SK-N-MC (cell line): Measurements from ENCODE around the gene NFATC3.

ENCODE experiments used
- DNase-seq: peaks from one replicate; pipeline ENCODE4 v3.0.0-alpha.2; 2011; ENCODE audit warnings: low read depth, low spot score
- H3K27ac ChIP-seq: fragments of 200-600 bp; sonication (generic); 2 replicates; pipeline ENCODE4 v1.5.1; 2016; ENCODE audit warnings: mixed run types
- H3K36me3 ChIP-seq: fragments of 200-600 bp; sonication (generic); 2 replicates; pipeline ENCODE4 v1.6.1; 2017; ENCODE audit warnings: antibody characterized with exemption, low read length, mixed read lengths; ENCODE audit not compliant: insufficient read depth
- H3K4me3 ChIP-seq: fragments of 200-600 bp; sonication (generic); 2 replicates; pipeline ENCODE4 v1.5.1; 2016
- H3K9ac ChIP-seq: fragments of 200-600 bp; sonication (generic); 2 replicates; pipeline ENCODE4 v1.8.0; 2017; ENCODE audit warnings: mixed run types, mixed read lengths; ENCODE audit not compliant: insufficient read length
- H3K9me3 ChIP-seq: fragments of 200-600 bp; sonication (generic); 2 replicates; pipeline ENCODE4 v1.6.1; 2017; ENCODE audit warnings: low read depth, mild to moderate bottlenecking, antibody characterized with exemption, low read length, moderate library complexity, mixed read lengths
- EZH2 ChIP-seq: fragments of 200-600 bp; sonication (generic); IDR thresholded peaks from one replicate; pipeline ENCODE4 v1.6.1; 2017; ENCODE audit warnings: antibody characterized with exemption
- FOXP2 ChIP-seq: optimal IDR thresholded peaks from 2 replicates; pipeline ENCODE3; 2011; ENCODE audit warnings: mild to moderate bottlenecking, moderate library complexity; ENCODE audit not compliant: insufficient read depth; ENCODE audit errors: extremely low read length, control extremely low read depth
- POLR2AphosphoS5 ChIP-seq: IDR thresholded peaks from 2 replicates; pipeline ENCODE4 v1.6.1; 2012; ENCODE audit warnings: mild to moderate bottlenecking, low read depth, low read length, borderline replicate concordance

The NFATC3 gene

DNA sequence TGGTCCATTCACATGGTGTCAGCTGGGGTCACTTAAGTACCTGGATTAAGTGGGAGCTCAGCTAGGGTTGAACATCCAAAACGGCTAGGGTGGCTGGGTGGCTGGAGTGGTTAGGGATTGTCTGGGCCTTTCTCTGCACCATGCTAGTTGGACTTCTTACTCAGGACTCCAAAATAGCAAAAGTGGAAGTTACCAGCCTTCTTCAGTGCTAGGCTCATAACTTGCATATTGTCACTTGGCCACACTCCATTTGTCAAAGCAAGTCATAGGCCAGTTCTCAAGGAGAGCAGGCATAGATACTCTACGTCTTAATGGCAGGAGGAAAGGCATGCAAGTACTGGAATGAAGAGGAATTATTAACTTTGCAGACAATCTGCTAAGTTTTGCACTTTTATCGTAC lies 81.1 kb downstream of the NFATC3 start:
- Histone ChIP-seq H3K27ac (no peak overlapping the region), H3K36me3 (no peaks in the 10 kb centered on the region), H3K4me3 (no peak overlapping the region), H3K9me3 (no peaks in the 10 kb centered on the region), H3K9ac (no peak overlapping the region)
- DNase-seq, result no peak
- TF ChIP-seq FOXP2 (no peak), POLR2AphosphoS5 (no peak), EZH2 (no peak)

DNA sequence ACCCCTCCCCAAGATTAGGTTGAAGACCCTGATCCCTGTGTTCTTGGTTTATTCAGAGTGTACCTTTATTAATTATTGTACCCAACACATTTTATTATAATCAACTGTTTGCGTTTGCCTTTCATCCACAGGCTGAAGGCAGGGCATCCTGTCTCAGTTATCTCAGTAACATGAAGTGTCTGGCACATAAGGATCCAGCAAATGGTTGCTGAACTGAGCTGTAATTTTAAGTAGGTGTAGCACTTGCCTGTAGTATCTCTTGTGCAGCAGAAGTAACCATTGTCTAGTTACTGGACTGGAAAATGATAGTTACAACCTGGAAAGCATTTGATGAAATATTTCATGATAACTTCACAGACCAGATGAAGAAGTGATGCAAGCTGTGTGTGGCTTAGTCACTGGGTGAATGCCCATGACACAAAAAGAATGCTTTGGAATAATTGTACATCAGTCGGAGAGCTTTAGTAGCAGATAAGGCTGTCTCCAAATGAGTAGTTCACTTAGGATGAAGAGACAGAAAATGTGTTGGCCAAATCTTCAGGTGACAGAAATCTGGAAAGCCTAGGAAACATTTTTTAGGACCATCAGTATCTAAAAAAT lies 94.1 kb downstream of the NFATC3 start:
- no peak overlapping the region for H3K9ac ChIP-seq
- no peak overlapping the region for H3K4me3 ChIP-seq
- no peak for DNase-seq
- H3K27ac ChIP-seq, result no peak overlapping the region
- 0 out of 2 replicates have a peak, but pooled peaks cover 3% of the 10 kb centered on the region for H3K36me3 ChIP-seq
- no peaks in the 10 kb centered on the region for H3K9me3 ChIP-seq
- TF ChIP-seq POLR2AphosphoS5, result no peak
- TF ChIP-seq EZH2, result no peak
- TF ChIP-seq FOXP2, result no peak

DNA sequence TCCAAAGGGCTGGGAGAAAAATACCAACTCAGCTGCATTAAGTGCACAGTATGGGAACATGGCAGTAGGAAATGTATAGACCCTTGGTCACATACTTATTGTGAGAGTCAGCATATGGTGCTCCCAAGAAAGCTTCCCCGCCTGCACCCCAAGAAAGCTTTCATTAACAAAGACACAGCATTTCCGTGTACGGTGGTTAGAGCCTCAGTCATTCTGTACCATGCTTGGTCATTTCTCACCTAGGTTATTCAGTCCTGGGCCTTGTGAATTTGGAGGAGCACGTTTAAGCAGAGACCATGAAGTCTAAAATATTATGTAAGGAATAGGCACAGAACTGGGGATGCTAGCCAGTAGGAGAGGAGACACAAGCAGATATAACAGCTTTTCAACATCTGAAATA lies 94.7 kb downstream of the NFATC3 start:
- Histone ChIP-seq H3K36me3 (0 out of 2 replicates have a peak, but pooled peaks cover 3% of the 10 kb centered on the region), H3K27ac (no peak overlapping the region)
- DNase-seq, result no peak

DNA sequence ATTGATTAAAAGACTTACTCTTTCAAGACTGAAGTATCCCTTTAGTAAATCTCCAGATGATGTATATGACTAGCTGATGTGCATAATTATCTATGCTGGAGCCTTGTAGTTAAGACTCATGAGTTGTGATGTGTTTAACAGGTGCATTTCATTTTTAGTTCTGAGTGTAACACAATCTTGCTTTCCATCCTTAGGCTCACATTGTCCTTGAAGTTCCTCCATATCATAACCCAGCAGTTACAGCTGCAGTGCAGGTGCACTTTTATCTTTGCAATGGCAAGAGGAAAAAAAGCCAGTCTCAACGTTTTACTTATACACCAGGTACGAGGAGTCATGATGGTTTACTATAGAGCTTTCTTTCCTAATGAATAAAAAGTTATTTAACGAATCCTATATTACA lies 97.9 kb downstream of the NFATC3 start:
- no peak overlapping the region for H3K27ac ChIP-seq
- no peak for DNase-seq
- H3K36me3 ChIP-seq, result no peaks in the 10 kb centered on the region
- no peak overlapping the region for H3K4me3 ChIP-seq
- no peak overlapping the region for H3K9ac ChIP-seq
- TF ChIP-seq POLR2AphosphoS5 (no peak), FOXP2 (no peak), EZH2 (no peak)
- H3K9me3 ChIP-seq, result no peaks in the 10 kb centered on the region

More for the DNA sequence above, 94.7 kb downstream of the NFATC3 start:
- TF ChIP-seq EZH2 (no peak), FOXP2 (no peak), POLR2AphosphoS5 (no peak)
- Histone ChIP-seq H3K4me3 (no peak overlapping the region), H3K9ac (no peak overlapping the region), H3K9me3 (no peaks in the 10 kb centered on the region)

DNA sequence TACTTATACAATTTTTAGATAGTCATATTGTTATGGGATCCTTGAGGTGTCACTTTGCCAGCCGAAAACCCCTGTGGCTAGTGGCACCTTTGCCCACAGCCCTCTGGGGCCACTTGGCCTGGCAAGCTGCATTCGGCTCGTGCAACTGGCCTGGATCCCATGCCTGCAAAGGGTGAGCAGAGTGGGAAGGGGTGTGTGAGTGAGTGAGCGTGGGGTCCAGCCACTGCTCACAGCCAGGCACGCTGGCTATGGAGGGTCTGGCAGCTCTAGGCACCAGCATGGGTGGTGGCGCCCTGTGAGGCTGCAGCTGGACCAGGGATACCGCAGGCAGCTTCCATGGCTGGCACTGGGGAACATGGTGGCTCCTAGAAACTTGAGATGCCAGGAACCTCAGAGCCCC lies 101.7 kb downstream of the NFATC3 start:
- no peak overlapping the region for H3K4me3 ChIP-seq
- H3K9ac ChIP-seq, result no peak overlapping the region
- DNase-seq, result no peak
- TF ChIP-seq EZH2, result no peak
- no peak for TF ChIP-seq POLR2AphosphoS5
- no peak for TF ChIP-seq FOXP2
- H3K9me3 ChIP-seq, result no peaks in the 10 kb centered on the region
- H3K27ac ChIP-seq, result no peak overlapping the region
- H3K36me3 ChIP-seq, result peaks cover 10% of the 10 kb centered on the region; the same call in 1 of the 2 replicates

DNA sequence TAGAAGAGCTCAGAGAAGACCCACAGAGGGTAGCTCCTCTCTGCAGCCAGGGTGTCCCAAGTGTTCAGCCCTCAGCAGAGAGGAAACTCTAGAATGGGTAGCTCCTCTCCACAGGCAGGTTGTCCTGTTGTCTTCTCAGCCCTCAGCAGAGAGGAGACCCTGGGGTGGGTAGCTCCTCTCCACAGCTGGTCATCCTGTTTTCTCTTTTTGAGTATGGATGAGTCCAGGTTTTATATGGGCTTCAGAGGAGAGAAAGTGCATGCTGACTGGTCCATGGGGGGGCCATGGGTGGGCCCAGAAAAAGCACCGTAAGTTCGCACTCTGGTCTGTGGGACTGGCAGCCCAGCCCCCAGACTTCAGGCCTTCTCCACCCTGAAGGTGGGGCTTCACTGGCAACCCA lies 102.3 kb downstream of the NFATC3 start:
- no peaks in the 10 kb centered on the region for H3K9me3 ChIP-seq
- DNase-seq, result no peak
- H3K36me3 ChIP-seq, result peaks cover 10% of the 10 kb centered on the region; the same call in 1 of the 2 replicates
- H3K27ac ChIP-seq, result no peak overlapping the region
- H3K4me3 ChIP-seq, result no peak overlapping the region
- no peak for TF ChIP-seq EZH2
- no peak for TF ChIP-seq FOXP2
- TF ChIP-seq POLR2AphosphoS5, result no peak
- no peak overlapping the region for H3K9ac ChIP-seq

DNA sequence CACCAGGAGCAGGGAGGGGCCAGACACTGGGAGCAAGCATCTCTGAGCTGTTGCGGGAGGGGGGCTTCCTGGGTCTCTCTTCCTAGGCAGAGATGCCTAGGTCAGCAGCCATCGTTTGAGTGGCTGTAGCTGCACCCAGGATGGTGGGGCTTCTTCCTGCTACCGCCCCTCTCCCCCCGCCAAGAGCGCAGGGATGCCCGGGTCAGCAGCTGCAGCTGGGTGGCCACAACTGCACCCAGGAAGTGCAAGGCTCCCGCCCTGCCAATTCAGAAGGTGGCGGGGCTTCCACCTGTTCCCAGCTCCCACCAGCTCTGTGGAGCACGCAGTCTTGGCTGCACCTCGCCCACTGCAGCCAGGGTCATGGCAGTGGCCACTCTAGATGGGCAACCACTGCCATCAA lies 103.0 kb downstream of the NFATC3 start:
- H3K36me3 ChIP-seq, result peaks cover 10% of the 10 kb centered on the region; the same call in 1 of the 2 replicates
- DNase-seq, result no peak

DNA sequence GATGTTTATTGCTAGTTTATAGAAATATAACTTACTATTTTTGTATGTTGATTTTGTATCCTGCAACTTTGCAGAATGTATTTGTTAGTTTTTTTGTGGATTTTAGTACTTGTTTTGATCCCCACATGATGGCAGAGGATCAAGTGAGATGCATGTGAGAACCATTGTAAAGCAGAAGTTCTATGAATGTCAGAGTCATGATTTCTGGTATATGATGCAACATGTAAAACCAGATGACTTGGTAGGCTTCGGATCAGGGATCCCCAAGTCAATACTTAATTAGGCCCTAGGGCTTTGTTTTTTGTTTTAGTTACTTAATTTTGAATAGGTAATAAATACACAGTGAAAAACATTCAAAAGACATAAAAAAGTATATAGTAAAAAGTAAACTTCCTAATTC lies 104.9 kb downstream of the NFATC3 start:
- DNase-seq, result no peak
- no peak for TF ChIP-seq FOXP2
- no peak for TF ChIP-seq EZH2
- TF ChIP-seq POLR2AphosphoS5, result no peak
- H3K9me3 ChIP-seq, result no peaks in the 10 kb centered on the region
- H3K27ac ChIP-seq, result no peak overlapping the region
- peaks cover 10% of the 10 kb centered on the region; the same call in 1 of the 2 replicates for H3K36me3 ChIP-seq
- no peak overlapping the region for H3K4me3 ChIP-seq
- no peak overlapping the region for H3K9ac ChIP-seq

More for the DNA sequence above, 103.0 kb downstream of the NFATC3 start:
- Histone ChIP-seq H3K9me3 (no peaks in the 10 kb centered on the region), H3K27ac (no peak overlapping the region), H3K9ac (no peak overlapping the region), H3K4me3 (no peak overlapping the region)
- TF ChIP-seq POLR2AphosphoS5 (no peak), EZH2 (no peak), FOXP2 (no peak)
